Spleen (tissue), 11 donors: ENCODE measurements around the gene KLHL35. TPM values are rescaled to one million over a fixed set of nuclear protein-coding genes. Genes with fewer than 3 reads are reported as not detected.

Experiments
- DNase-seq: peaks from one replicate; pipeline ENCODE4 v3.0.0-alpha.2; 2020
- H3K27ac ChIP-seq, 8 donors: fragments of 200-600 bp; sonication (generic) in 7 of 8; 1 replicate in 4 of 8; 2 replicates in 4 of 8; pipeline versions ENCODE4 v1.5.0 to v1.8.0; 2016 to 2021; ENCODE audit warnings: inconsistent platforms in 4 of 8, mild to moderate bottlenecking in 4 of 8, moderate library complexity in 1 of 8
- H3K27me3 ChIP-seq, 7 donors: fragments of 200-600 bp; sonication (generic) in 6 of 7; replicated peaks in 1 of 7; 1 replicate in 4 of 7; 2 replicates in 3 of 7; pipeline versions ENCODE4 v1.5.0 to v1.8.0; 2016 to 2021; ENCODE audit warnings: inconsistent platforms in 3 of 7, mild to moderate bottlenecking in 1 of 7
- H3K36me3 ChIP-seq, 6 donors: fragments of 200-600 bp; sonication (generic) in 5 of 6; 1 replicate in 4 of 6; 2 replicates in 2 of 6; pipeline versions ENCODE4 v1.5.0 to v1.8.0; 2016 to 2021; ENCODE audit warnings: inconsistent platforms in 2 of 6
- H3K4me1 ChIP-seq, 6 donors: fragments of 200-600 bp; sonication (generic) in 5 of 6; 1 replicate in 3 of 6; 2 replicates in 3 of 6; pipeline versions ENCODE4 v1.5.0 to v1.8.0; 2016 to 2021; ENCODE audit warnings: inconsistent platforms in 3 of 6
- H3K4me3 ChIP-seq, 8 donors: fragments of 200-600 bp; sonication (generic) in 7 of 8; 1 replicate in 4 of 8; 2 replicates in 4 of 8; pipeline versions ENCODE4 v1.5.0 to v1.8.0; 2016 to 2021; ENCODE audit warnings: inconsistent platforms in 4 of 8, mild to moderate bottlenecking in 4 of 8, moderate library complexity in 2 of 8
- H3K9me3 ChIP-seq, 8 donors: fragments of 200-600 bp; sonication (generic) in 7 of 8; 1 replicate in 4 of 8; 2 replicates in 4 of 8; pipeline versions ENCODE4 v1.5.0 to v1.8.0; 2016 to 2021; ENCODE audit warnings: inconsistent platforms in 4 of 8
- POLR2A ChIP-seq, 3 donors: fragments of 450-650 bp; IDR thresholded peaks; one replicate each; pipeline ENCODE4 v1.5.1; 2017; ENCODE audit warnings: antibody characterized with exemption in 3 of 3, mild to moderate bottlenecking in 1 of 3
- POLR2AphosphoS5 ChIP-seq, 3 donors: sonication (generic); formaldehyde crosslinking; IDR thresholded peaks; one replicate each; pipeline ENCODE4 v1.5.1; 2017; ENCODE audit warnings: antibody characterized with exemption in 3 of 3
- WGBS, 5 donors: extraction: QIAGEN DNeasy Blood & Tissue Kit in 3 of 5; methylation state at CpG; one replicate each; pipeline versions ENCODE4 v1.1.5 to v1.1.7; 2013 to 2018; 5-methylcytosine and 5-hydroxymethylcytosine counted together
- intact Hi-C: fragments of 100-400 bp; cut with DNase I; formaldehyde crosslinking; loops from one replicate; pipeline ENCODE4 v1.15.0; 2023; ENCODE audit warnings: low total_unique reads
- polyA plus RNA-seq, 3 donors: library from polyadenylated mRNA; stranded (reverse); fragments of 200-250 nt; gene quantifications; one replicate each; pipeline ENCODE4 v1.2.1, GENCODE V29; 2013
- total RNA-seq, 7 donors: library from RNA; depleted of rRNA in 3 of 7; stranded (reverse); fragments of >200 nt in 3 of 7; fragmentation: NEBNext Ultra II Directional in 4 of 7; extraction: Animal tissue kit (Norgen Biotek cat#: 25700) in 4 of 7; gene quantifications; one replicate each; pipeline versions ENCODE4 v1.1.0 to v1.2.1, GENCODE V29; 2016 to 2021
- TF ChIP-seq, protein P1 (sequence below), 11 experiments: fragments of 200-600 bp in 7 of 11; fragments of 450-650 bp in 4 of 11; sonication (generic) in 4 of 11; IDR thresholded peaks in 8 of 11; conservative IDR thresholded peaks in 3 of 11; 1 replicate in 7 of 11; 2 replicates in 4 of 11; pipeline versions ENCODE4 v1.4.0 to v1.8.0; 2016 to 2021; ENCODE audit warnings: antibody characterized with exemption in 11 of 11, inconsistent platforms in 4 of 11, mild to moderate bottlenecking in 1 of 11
- donor health status: healthy with polysubstance abuse.
- donor health status: DM: no; HTN: no; CAD: no; lungs with moderate emphysema.
- donor health status: DM: no; HTN: no; CAD: no.
- donor health status: Bipolar disorder and iron deficiency.
- donor health status: healthy.
- donor health status: DM: no; HTN: no; CAD: no.
- donor health status: DM: yes; HTN: yes; CAD: no.

Gene KLHL35
- total and polyA plus RNA-seq, 10 donors, result 0.19 to 3.8 (median 2.1) TPM

DNA sequence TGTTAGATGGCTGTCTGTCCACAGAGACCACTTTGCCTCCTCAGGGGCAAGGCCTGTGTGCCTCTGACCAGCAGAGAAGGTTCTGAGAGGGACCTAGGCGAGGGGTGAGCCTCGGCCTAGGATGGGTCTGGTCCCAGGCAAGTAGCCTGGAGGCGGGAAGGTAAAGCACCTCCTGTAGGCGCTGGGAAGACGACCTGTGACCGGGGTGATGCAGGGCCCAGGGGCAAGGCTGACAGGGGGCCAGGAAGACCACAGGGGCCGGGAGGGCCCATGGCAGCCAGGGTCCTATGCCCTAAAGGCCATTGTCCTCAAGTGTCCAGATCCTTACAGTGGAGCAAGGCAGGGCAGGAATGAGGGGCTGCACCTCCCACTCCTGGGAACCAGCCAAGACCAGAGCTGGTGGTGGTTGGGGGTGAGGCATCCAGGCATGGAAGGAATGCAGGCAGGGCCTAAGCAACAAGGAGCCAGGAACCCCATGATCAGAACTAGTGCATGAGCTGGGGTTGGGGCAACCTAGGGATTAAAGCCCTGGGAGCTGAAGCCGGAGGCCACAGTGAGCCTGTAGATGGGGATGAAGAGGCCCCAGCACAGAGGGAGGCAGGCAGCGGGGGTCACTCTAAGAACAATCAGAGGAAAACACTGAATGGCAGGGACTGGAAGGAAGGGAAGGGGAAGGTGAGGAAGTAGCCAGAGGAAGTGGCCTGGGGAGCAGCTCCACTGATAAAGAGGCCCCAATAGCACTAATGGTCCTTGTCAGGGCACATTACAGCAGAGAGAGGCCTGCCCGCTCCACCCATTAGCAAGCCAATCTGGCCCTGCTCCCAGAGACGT, 32.9 kb upstream of the KLHL35 start:
- H3K9me3 ChIP-seq, result no peaks in the 10 kb centered on the region
- H3K27ac ChIP-seq, result peak overlapping the region; percentile 7 to 89 (median 78)
- intact Hi-C loops, result no loop called here
- 72 to 89% (median 75%) methylated on average over 11 of the region's 11 CpGs for WGBS, 5 donors
- no peaks in the 10 kb centered on the region for H3K27me3 ChIP-seq
- no peak overlapping the region for H3K4me3 ChIP-seq
- TF ChIP-seq POLR2AphosphoS5 (IDR thresholded peaks at IDR 0.05) (peak; percentile 22 to 81 (median 67)), POLR2A (IDR thresholded peaks at IDR 0.05) (no peak)
- TF ChIP-seq, protein P1, sequence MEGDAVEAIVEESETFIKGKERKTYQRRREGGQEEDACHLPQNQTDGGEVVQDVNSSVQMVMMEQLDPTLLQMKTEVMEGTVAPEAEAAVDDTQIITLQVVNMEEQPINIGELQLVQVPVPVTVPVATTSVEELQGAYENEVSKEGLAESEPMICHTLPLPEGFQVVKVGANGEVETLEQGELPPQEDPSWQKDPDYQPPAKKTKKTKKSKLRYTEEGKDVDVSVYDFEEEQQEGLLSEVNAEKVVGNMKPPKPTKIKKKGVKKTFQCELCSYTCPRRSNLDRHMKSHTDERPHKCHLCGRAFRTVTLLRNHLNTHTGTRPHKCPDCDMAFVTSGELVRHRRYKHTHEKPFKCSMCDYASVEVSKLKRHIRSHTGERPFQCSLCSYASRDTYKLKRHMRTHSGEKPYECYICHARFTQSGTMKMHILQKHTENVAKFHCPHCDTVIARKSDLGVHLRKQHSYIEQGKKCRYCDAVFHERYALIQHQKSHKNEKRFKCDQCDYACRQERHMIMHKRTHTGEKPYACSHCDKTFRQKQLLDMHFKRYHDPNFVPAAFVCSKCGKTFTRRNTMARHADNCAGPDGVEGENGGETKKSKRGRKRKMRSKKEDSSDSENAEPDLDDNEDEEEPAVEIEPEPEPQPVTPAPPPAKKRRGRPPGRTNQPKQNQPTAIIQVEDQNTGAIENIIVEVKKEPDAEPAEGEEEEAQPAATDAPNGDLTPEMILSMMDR (IDR thresholded peaks at IDR 0.05 in 8 of 11, conservative IDR thresholded peaks at IDR 0.05 in 3 of 11), result no peak
- DNase-seq, result peak; percentile 79
- H3K4me1 ChIP-seq, result peaks cover 24 to 97% (median 66%) of the 10 kb centered on the region in 6 donors
- peaks cover 0 to 7% (median 0%) of the 10 kb centered on the region in 6 donors for H3K36me3 ChIP-seq

DNA sequence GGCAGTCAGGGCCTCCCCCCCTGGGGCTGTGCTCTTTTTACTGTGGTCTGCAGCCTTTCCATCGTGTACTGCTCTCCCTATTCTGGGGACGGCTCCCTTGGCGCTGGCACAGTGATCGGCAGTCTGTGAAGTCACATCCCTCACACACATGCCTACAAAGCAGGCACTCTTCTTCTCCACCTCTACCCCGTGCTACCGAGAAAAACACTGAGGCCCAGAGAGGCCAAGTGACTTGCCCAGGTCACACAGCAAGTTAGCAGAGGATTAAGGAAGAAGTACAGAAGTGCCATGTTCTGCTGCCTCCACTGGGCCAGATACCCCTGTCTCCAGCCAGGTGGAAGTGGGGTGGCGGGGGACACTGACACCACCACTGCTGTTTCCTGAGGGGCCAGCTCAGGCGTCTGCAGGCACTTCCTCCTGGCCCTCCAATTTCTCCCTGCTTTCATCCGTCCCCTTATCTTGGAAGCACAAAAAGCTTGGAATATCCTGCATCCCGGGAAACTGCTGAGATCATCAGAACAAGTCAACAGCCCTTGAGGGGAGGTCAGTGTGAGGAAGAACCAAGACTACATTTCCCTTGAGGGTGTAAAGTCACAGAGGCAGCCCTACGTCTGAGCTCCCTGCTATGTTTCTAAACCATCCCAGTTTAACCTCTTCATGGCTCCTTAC, 30.2 kb upstream of the KLHL35 start:
- H3K4me1 ChIP-seq, result peaks cover 17 to 70% (median 50%) of the 10 kb centered on the region in 6 donors
- no peaks in the 10 kb centered on the region for H3K27me3 ChIP-seq
- intact Hi-C loops, result no loop called here
- no peaks in the 10 kb centered on the region for H3K9me3 ChIP-seq
- H3K4me3 ChIP-seq, result no peak overlapping the region
- TF ChIP-seq POLR2AphosphoS5 (IDR thresholded peaks at IDR 0.05), result peak; percentile 71 to 83 (median 81)
- TF ChIP-seq, protein P1 (IDR thresholded peaks at IDR 0.05 in 8 of 11, conservative IDR thresholded peaks at IDR 0.05 in 3 of 11), result no peak
- WGBS, 5 donors, result 45 to 63% (median 49%) methylated on average over 11 of the region's 11 CpGs
- H3K27ac ChIP-seq, result peak overlapping the region in 7 of 8 donors; percentile 29 to 89 (median 76)
- peaks cover 0 to 19% (median 0%) of the 10 kb centered on the region in 6 donors for H3K36me3 ChIP-seq
- peak; percentile 74 for DNase-seq

DNA sequence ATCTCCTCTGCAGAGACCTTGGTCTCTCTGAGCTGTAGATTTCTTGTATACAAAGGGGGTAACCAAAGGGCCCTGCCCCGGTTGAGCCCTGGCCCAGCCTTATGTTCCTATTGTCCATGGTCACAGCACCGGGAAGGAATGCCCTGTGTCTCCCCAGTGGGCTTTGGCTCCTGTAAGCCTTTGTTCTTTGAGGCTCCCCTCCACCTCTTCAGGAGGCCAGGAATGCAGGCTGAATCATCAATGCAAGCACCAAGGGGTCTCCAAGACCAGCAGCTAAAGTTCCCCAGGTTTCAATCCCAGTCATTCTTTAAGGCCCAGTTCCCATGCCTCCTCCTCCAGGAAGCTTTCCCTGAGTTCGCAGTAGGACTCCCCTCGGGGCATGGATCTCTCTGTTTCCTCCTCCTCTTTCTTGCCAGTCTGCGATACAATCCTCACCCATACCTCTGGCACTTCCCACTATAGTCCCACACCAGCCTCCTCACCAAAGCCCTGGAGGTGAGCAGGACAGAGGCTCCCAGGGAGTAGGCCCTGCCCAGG, 29.2 kb upstream of the KLHL35 start:
- intact Hi-C loops, result no loop called here
- H3K27ac ChIP-seq, result peak overlapping the region; percentile 29 to 81 (median 76)
- DNase-seq, result no peak

DNA sequence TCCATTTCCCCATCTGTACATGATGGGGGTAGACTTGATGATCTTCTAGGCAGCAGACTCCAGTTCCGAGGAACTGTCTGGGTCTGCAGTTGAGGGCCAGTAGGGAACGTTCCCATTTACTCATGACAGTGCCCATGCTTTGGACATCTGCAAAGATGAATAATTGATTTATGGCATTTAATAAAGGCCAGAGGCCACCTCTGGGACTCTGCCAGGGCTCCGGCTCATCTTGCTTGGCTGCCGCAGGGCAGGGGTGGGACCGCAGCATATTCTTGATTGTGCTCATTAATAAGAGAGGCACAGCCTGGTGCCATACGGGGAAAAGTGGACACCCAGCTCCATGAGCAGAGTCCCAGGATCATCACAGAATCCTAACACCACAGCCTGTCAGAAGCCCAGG, 28.1 kb upstream of the KLHL35 start:
- intact Hi-C loops, result no loop called here
- DNase-seq, result peak; percentile 33
- peaks cover 0 to 33% (median 0%) of the 10 kb centered on the region in 6 donors for H3K36me3 ChIP-seq
- 74 to 80% (median 76%) methylated on average over 6 of the region's 6 CpGs for WGBS, 5 donors
- H3K27me3 ChIP-seq, result no peaks in the 10 kb centered on the region
- H3K4me3 ChIP-seq, result no peak overlapping the region
- peaks cover 5 to 49% (median 33%) of the 10 kb centered on the region in 6 donors for H3K4me1 ChIP-seq
- no peaks in the 10 kb centered on the region for H3K9me3 ChIP-seq
- peak overlapping the region in 6 of 8 donors; percentile 13 to 81 (median 77) for H3K27ac ChIP-seq
- TF ChIP-seq, protein P1 (IDR thresholded peaks at IDR 0.05 in 8 of 11, conservative IDR thresholded peaks at IDR 0.05 in 3 of 11), result no peak
- no peak for TF ChIP-seq POLR2AphosphoS5 (IDR thresholded peaks at IDR 0.05)
- TF ChIP-seq POLR2A (IDR thresholded peaks at IDR 0.05), result no peak

More for the DNA sequence above, 29.2 kb upstream of the KLHL35 start:
- WGBS, 5 donors, result 79 to 86% (median 83%) methylated on average over 5 of the region's 5 CpGs
- no peaks in the 10 kb centered on the region for H3K9me3 ChIP-seq
- TF ChIP-seq POLR2A (IDR thresholded peaks at IDR 0.05), result no peak
- no peak for TF ChIP-seq POLR2AphosphoS5 (IDR thresholded peaks at IDR 0.05)
- H3K36me3 ChIP-seq, result peaks cover 0 to 27% (median 0%) of the 10 kb centered on the region in 6 donors
- no peak overlapping the region for H3K4me3 ChIP-seq
- H3K4me1 ChIP-seq, result peaks cover 8 to 60% (median 39%) of the 10 kb centered on the region in 6 donors
- no peaks in the 10 kb centered on the region for H3K27me3 ChIP-seq
